ENCODE measurements around the gene TARBP1.
"Not testable (repeated sequence)": the region's sequence is repeated elsewhere in the genome, so short reads cannot be mapped to it uniquely, and the experiment has no call there.

Gene TARBP1, protein sequence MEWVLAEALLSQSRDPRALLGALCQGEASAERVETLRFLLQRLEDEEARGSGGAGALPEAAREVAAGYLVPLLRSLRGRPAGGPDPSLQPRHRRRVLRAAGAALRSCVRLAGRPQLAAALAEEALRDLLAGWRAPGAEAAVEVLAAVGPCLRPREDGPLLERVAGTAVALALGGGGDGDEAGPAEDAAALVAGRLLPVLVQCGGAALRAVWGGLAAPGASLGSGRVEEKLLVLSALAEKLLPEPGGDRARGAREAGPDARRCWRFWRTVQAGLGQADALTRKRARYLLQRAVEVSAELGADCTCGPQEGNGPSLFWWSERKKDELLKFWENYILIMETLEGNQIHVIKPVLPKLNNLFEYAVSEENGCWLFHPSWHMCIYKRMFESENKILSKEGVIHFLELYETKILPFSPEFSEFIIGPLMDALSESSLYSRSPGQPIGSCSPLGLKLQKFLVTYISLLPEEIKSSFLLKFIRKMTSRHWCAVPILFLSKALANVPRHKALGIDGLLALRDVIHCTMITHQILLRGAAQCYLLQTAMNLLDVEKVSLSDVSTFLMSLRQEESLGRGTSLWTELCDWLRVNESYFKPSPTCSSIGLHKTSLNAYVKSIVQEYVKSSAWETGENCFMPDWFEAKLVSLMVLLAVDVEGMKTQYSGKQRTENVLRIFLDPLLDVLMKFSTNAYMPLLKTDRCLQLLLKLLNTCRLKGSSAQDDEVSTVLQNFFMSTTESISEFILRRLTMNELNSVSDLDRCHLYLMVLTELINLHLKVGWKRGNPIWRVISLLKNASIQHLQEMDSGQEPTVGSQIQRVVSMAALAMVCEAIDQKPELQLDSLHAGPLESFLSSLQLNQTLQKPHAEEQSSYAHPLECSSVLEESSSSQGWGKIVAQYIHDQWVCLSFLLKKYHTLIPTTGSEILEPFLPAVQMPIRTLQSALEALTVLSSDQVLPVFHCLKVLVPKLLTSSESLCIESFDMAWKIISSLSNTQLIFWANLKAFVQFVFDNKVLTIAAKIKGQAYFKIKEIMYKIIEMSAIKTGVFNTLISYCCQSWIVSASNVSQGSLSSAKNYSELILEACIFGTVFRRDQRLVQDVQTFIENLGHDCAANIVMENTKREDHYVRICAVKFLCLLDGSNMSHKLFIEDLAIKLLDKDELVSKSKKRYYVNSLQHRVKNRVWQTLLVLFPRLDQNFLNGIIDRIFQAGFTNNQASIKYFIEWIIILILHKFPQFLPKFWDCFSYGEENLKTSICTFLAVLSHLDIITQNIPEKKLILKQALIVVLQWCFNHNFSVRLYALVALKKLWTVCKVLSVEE (N-terminal part only)

DNA sequence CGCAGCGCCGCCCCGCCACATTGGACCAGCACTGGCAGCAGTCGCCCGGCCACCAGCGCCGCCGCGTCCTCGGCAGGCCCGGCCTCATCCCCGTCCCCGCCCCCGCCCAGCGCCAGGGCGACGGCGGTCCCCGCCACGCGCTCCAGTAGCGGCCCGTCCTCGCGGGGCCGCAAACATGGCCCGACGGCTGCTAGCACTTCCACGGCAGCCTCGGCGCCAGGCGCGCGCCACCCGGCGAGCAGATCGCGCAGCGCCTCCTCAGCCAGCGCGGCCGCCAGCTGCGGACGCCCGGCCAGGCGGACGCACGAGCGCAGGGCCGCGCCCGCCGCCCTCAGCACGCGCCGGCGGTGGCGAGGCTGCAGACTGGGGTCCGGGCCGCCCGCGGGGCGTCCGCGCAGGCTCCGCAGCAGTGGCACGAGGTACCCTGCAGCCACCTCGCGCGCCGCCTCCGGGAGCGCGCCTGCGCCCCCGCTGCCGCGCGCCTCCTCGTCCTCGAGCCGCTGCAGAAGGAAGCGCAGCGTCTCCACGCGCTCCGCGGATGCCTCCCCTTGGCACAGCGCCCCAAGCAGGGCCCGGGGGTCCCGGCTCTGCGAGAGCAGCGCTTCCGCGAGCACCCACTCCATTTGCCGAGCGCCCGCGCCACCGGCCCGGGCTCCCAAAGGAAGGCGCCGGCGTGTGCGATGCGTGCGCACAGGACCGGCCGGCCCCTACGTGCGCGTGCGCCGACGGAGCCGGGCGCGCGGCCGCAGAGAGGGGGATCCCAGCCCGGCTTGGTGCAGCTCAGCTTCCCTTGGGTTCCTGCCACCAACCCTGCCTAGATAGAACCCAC, at the start of gene TARBP1:
Gene TARBP1, minus strand, starts transcription at position 699 of the 829 bp plus-strand sequence. Its CDS starts 76 bp downstream, at position 623.
- peak; percentile 25 for DNase-seq (ENCODE audit: low read depth)

DNA sequence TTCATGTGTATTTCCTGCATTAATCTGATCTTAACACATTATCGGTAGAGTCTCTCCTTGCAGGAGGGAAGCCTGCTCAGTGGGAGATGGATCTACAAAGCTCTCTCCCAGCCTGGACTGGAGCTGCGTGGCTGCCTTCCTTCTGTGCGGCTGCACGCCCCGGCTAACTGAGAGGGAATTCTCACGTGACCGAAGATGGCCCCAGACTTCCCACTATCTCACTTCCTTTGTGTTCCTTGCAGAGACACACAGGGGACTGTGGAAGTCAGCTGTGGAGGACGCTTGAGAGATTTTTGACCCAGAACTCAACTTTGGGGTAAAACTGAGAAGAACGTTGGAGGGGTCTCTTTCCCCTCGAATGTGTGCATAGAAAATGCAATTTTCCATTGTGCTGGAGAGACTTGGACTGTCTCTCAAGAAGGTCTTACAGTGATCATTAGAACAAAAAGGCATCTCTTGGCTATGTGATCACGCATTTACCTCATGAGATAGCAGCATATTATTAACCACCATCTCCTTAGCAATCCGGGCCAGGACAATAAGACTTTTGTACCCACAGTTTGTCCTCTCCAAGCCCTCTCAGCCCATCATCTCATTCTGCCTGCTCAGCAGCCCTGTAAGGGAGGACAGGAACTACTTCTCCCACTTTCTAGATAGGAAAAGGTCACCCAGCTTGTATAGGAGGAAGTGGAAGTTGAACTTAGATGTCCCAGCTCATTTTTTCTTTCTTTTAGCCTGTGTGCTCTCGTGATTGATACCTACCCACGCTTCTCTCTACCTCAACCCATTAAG, 49.3 kb upstream of the TARBP1 start:
- no peak for DNase-seq (ENCODE audit: low read depth)

DNA sequence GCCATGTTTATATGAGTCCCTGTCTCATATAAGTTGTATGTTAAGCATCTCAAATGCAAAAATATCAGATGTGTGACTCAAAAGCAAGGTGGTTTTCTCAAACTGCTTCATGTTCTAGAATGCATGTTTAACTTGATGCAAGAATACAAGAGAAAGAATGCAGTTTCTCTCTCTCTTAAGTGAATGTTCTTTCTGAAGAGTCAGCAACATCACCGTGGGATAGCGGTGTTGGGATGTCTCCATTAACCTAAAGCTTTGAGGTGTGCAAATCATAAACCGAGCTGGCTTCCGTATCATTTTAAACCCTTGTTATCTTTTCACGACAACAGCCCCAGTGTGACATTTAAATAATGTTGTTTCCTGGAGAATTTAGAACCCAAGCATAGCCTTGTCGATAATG, 48.4 kb upstream of the TARBP1 start:
- DNase-seq (ENCODE audit: low read depth) = no peak

DNA sequence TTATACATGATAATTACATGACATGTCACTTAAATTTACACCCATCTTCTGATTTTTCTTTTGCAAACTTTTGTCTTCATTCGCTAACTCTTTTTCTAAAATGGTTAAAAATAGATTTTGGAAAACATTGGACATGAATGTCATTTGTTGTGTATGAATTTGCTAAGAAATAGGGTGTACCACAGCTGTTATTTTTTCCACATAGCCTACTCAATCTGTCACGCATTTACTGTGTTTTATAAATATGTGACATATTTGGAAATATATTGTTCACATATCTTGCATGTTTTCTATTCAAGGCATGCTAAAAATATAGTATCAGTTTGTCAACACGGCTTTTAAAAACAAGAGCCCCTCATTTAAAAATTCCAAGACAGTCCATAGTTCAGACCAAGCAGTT, 47.9 kb upstream of the TARBP1 start:
- DNase-seq (ENCODE audit: low read depth) = no peak

DNA sequence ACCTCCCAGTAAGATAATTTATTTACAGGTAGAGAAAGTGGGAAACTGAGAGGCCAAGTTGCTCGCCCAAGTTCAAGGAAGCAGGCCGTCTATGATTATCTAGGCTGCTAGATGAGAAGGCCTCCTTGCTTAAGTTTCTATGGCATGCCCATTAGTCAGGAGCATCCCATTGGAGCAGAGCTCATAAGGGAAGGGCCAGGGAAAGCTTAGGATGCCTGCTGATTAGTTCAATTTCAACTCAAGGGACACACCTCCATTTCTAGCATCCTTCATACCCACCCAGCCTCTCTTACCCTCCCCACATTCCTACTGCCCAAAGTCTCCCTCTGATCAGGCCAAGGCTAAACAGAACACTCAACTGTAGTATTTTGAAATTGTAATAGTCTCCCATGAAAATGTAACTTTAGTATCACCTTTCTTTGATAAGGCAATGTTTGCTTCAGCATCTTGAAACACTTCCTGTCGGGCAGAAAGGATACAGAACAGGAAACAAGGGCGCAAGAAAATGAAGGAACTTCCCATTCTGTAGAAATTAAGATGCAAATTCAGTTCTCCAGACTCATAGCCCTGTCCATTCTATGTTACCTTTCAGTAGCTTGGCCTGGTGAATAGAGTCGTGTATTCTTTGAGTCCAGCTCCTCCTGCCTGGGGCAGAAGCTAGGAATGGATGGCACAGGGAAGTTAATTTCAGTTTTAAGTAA, 46.3 kb upstream of the TARBP1 start:
- DNase-seq (ENCODE audit: low read depth) = no peak

DNA sequence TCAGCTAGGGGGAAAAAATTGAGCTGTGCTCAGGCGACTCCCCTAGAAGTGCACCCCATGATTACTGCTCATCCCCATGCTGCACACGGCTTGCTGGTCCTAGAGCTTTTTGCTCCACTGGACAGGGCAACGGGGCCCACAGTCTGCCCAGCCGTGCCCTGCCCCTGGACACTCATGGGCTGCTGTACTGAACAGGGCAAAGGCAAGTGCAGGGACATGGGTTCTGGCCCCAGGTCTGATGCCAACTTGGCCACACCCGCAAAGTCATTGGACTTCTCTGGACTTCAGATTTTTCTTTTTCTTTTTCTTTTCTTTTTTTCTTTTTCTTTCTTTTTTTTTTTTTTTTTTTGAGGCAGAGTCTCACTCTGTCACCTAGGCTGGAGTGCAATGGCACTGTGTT, 42.9 kb upstream of the TARBP1 start:
- DNase-seq (ENCODE audit: low read depth) = no peak

DNA sequence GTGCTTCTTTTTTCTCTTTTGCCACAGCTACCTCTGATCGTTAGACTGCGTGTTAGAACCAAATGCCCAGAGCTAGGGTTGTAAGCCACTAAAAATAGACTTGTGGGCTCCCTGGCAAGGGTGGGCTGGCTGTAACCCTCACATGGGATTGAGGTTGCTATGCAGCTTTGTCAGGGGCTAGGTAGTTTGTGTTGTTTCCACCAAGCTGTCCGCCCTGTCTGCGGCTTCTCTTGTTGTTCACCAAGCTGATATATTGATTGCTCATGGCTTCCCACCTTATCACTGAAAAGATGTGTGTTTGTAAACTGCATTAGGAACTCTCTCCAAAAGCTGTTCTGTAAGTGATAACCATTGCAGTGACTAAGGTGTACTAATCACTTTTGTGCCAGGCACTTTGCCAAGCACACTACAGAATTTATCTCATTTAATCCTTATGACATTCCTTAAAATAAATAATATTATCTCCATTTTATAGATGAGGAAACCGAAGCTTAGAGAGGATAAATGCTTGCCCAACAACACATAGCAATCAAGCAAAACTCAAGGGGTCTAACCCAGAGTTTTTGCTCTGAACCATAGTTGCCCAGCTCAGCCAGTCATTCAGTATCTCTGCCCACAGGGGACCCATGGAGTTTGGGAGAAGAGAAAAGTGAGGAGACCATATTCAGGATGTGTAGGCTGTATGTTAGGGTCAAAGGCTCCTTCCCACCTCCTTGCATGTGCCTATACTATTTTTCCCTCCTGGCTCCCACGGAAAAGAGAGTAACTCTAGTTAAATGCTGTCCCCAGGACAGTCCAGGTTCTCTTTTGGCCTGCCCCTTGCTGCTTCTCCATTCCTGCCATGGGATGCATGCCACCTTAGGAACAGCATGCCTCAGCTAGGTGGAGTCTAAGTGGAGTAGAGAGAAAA, 42.2 kb upstream of the TARBP1 start:
- DNase-seq (ENCODE audit: low read depth) = no peak

DNA sequence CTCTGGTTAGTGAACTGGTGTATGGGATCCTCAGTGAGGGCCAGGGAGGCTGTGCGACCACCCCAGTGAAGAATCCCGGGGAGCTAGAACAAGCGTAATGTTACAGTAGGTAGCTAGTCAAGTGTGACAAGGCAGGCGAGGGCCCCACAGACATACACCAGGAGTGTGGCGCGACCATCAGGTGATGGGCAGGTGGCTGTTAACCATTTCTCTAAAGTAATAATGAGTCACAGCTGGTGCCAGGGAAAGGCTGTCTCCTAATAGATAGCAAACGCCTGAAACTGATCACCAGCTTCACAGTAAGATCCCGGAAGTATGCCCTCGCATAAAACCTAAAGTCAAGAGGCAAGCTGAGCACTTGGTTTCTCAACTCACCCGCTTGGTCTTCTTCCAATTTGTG, 40.5 kb upstream of the TARBP1 start:
- DNase-seq (ENCODE audit: low read depth) = no peak

DNA sequence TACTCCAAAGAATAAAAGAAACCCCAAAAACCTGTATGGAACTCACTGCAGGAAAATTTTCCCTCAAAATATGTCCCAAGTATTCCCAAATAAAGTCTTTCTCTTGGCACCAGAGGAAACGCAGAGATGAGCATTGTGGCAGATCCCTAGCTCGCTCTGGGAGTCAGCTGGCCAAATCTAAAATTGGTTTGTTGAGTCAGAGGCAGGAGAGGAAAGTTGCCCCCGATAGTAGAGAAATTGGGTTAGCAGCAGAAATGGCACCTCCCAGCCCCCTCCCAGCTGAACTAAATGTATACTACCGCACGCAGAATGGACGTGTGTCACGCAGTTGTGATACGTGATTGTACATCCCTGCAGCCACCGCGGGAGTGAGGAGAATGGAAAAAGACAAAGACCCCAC, 39.9 kb upstream of the TARBP1 start:
- no peak for DNase-seq (ENCODE audit: low read depth)

DNA sequence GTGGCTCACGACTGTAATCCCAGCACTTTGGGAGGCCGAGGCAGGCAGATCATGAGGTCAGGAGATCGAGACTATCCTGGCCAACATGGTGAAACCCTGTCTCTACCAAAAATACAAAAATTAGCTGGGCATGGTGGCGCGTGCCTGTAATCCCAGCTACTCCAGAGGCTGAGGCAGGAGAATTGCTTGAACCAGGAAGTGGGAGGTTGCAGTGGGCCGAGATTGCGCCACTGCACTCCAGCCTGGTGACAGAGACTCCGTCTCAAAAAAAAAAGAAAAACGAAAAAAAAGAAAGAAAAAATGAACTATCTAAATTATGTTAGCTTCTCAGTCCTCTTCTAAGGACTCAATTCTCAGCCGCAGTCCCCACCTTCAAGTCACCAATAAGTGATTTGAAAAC, 39.1 kb upstream of the TARBP1 start:
- not testable (repeated sequence) for DNase-seq (ENCODE audit: low read depth)

DNA sequence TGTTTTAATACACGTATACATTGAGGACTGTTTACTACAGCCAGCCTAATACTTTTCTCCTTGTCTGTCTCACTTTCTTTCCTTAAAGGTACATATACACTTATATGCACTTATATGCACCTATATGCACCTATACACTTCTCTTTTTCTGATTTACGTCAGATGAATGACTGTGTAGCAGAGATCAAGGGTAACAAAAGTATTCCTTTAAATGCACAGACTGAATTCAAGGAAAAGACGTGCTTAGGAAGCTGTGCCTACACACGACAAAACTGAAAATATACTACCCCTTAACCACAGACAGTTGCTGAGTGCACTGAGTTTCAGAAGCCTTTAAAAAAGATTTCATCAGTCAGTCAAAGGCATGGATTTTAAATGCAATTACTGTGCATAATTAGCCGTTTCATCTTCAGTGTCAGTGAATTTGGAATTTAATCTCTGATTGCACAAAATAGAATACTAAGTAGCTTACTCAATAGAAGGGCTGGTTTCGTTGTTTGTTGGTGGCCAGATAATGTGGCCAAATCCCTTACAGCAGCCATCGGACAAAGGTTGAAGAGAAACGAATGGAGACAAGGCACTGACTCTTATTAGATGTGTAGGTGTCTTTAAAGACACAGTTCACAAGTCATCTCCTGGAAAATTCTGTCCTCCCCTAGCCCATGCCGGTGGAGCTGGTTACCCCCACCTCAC, 38.3 kb upstream of the TARBP1 start:
- no peak for DNase-seq (ENCODE audit: low read depth)

DNA sequence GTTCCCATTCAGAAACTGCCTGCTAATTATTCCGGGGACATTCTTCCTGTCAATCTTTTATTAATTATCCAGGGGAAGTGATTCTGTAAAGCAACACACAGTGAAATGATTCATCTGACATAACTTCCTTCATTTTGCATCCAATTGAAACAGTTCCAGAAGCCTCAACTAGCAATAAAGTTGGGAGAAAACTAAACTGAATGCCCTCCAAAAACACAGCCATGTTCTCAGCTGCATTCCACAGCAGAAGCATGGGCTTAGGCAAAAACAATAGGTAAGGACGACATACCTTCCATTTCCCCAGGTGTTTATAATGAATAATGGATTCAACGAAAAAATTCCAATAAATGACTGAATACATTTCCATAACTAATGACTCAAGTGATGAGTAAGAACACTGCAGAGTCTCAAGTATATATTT, 36.9 kb upstream of the TARBP1 start:
- peak; percentile 81 for DNase-seq (ENCODE audit: low read depth)

DNA sequence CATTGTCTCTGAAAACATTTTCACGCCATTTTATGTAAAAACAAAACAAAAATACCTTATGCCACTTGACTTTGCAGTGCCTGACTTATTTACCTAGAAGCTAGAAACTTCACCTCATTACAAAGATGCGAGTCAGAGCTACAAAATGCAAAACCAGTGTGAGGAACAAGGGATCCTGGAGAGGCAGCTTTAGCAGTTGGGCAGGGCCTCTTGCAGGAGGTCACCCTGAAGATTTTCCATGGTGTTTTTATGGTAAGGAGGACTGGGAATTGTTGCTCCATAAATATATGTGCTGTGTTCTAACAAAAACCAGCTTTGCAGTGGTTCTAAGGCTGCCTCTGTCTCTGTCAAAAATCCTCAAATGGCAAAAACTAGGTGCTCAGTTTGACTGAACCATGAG, 36.4 kb upstream of the TARBP1 start:
- no peak for DNase-seq (ENCODE audit: low read depth)

DNA sequence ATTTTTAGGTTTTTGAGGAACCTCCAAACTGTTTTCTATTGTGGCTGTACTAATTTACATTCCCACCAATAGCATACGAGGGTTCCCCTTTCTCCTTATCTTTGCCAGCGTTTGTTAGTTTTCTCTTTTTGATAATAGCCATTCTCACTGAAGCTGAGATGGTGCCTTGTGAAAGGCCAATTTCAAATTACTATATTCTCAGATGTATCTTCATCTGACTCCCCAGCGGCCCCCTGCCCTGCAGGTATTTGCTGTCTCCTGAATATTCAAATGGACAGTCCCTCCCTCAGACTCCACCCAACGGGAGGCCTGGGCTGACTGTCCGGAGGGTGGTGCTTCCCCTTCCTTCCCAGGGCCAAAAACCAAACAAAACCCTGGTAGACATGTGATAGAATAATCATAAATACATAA, 33.5 kb upstream of the TARBP1 start:
- DNase-seq (ENCODE audit: low read depth) = no peak

DNA sequence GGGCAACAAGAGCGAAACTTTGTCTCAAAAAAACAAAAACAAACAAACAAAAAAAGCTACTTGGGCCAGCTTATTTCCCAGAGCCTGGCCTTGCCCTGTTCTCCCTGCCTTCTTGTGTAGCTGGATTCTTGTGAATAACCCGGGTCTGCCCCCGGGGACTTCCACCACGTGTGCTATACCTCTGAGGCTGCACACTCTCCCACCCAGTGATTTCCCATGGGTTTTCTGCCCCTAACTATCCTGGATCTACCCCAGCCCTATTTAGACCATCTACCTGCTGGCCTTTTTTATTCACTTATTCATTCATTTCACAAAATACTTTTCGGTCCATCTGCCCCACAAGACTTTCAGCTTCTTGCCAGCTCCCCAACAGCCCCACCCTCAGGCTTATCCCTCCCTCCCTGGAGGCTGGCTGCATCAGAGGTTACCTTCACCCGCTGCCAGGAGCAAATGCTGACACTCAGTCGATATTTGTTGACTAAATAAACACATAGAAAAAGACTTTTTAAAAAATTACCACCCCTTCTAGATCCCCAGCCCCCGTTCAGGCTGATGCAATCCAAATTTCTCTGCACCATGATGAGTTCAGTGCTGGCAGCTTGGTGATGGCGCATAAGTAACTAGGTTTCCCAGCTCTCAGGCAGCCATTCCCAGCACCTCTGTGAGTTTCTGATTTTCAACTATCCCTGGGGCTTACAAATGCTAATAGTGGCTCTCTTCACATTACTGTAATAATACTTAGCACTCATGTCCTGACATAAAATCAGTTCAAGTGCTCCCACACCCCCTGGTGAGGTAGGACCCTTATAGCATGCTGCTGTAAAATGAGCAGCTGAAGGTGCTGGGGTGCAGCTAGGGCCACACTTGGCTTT, 30.7 kb upstream of the TARBP1 start:
- no peak for DNase-seq (ENCODE audit: low read depth)

DNA sequence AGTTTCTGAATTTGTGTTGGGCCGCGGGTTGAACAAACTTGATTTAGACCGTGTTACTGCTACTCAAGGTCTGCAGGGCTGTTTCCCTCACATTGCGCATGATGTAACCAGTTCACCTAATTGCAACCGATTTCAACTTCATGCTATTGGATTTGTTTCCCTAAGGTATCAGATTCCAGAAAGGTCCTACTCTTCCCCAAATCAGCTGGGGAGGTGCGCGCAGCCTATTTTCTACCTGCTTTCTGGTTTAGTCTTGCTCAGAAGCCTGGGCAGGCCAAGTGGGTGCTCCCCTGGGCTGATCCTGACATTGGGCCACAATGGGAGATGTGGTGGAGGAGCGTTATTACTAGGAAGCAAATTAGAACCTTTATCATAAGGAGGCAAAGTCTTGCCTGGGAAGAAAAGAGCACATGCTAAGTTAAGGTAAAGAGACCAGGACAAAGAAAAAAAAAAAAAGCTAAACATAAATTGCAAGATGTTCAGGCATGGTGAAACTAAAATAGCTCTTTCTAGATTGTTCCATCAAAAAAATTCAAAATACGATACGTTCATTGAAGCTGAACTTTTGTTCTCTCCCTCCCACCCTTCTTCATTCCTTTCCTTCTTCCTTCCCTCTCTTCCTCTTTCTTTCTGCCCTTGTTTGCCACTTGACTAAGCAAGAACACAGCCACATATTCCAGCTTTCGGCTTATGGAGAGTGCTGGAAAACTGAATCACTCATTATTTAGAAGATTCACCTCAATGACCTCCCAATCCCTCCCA, 28.8 kb upstream of the TARBP1 start:
- DNase-seq (ENCODE audit: low read depth) = no peak
